WTC11 (cell line): Measurements from ENCODE around the gene SDHAF2. TPM values are rescaled to one million over a fixed set of nuclear protein-coding genes. Genes with fewer than 3 reads are reported as not detected.

Source experiments
- ATF2 ChIP-seq: sonication (generic); formaldehyde crosslinking; IDR thresholded peaks from 2 replicates; pipeline ENCODE4 v1.8.1; 2022; ENCODE audit warnings: low read depth, missing genetic modification reagents, borderline replicate concordance
- CDX4 ChIP-seq: fragments of 250-450 bp; sonication (Bioruptor Pico); IDR thresholded peaks from 2 replicates; pipeline ENCODE4 v1.9.0; 2021; ENCODE audit warnings: moderate library complexity, mild to moderate bottlenecking, inconsistent platforms, borderline replicate concordance
- CREB1 ChIP-seq: sonication (generic); formaldehyde crosslinking; IDR thresholded peaks from 2 replicates; pipeline ENCODE4 v1.8.0; 2023; ENCODE audit warnings: mild to moderate bottlenecking, missing genetic modification reagents
- CTCF ChIP-seq: fragments of 200-600 bp; IDR thresholded peaks from 2 replicates; pipeline ENCODE4 v1.8.0; 2022; ENCODE audit warnings: antibody characterized with exemption
- FOXP1 ChIP-seq: sonication (generic); formaldehyde crosslinking; IDR thresholded peaks from 2 replicates; pipeline ENCODE4 v1.8.0; 2022; ENCODE audit warnings: missing genetic modification reagents, mild to moderate bottlenecking, moderate library complexity, borderline replicate concordance
- GABPB1 ChIP-seq: sonication (generic); formaldehyde crosslinking; IDR thresholded peaks from 2 replicates; pipeline ENCODE4 v1.8.1; 2023; ENCODE audit warnings: mild to moderate bottlenecking, missing genetic modification reagents
- GRHL2 ChIP-seq: fragments of 250-450 bp; sonication (Bioruptor Pico); IDR thresholded peaks from 2 replicates; pipeline ENCODE4 v1.8.0; 2022; ENCODE audit warnings: mild to moderate bottlenecking, moderate library complexity; ENCODE audit not compliant: insufficient replicate concordance, severe bottlenecking
- HMGA2 ChIP-seq: fragments of 250-450 bp; sonication (Bioruptor Pico); IDR thresholded peaks from 2 replicates; pipeline ENCODE4 v1.4.0; 2021; ENCODE audit warnings: mild to moderate bottlenecking, moderate library complexity
- MLX ChIP-seq: sonication (generic); formaldehyde crosslinking; IDR thresholded peaks from 2 replicates; pipeline ENCODE4 v1.8.1; 2023; ENCODE audit warnings: mild to moderate bottlenecking, missing genetic modification reagents, moderate library complexity
- NR3C1 ChIP-seq: sonication (generic); formaldehyde crosslinking; conservative IDR thresholded peaks from 2 replicates; pipeline ENCODE4 v1.8.1; 2023; ENCODE audit warnings: low read depth, mild to moderate bottlenecking, missing genetic modification reagents
- TCF7 ChIP-seq: sonication (generic); formaldehyde crosslinking; IDR thresholded peaks from 2 replicates; pipeline ENCODE4 v1.8.0; 2022; ENCODE audit warnings: mild to moderate bottlenecking, low read depth, missing genetic modification reagents, moderate library complexity
- TEAD4 ChIP-seq: sonication (generic); formaldehyde crosslinking; IDR thresholded peaks from 2 replicates; pipeline ENCODE4 v1.8.0; 2022; ENCODE audit warnings: mild to moderate bottlenecking, missing genetic modification reagents
- ZNF416 ChIP-seq: fragments of 250-450 bp; sonication (Bioruptor Pico); IDR thresholded peaks from 2 replicates; pipeline ENCODE4 v1.9.0; 2021; ENCODE audit warnings: mild to moderate bottlenecking, inconsistent platforms
- total RNA-seq: library from RNA; stranded (reverse); gene quantifications from 3 replicates; pipeline ENCODE4 v1.2.3, GENCODE V29; 2021
- TF ChIP-seq, protein P1 (sequence below): sonication (generic); formaldehyde crosslinking; IDR thresholded peaks from 2 replicates; pipeline ENCODE4 v1.8.1; 2023; ENCODE audit warnings: mild to moderate bottlenecking, moderate library complexity, missing genetic modification reagents
- TF ChIP-seq, protein P2 (sequence below): sonication (generic); formaldehyde crosslinking; IDR thresholded peaks from 2 replicates; pipeline ENCODE4 v1.8.0; 2022; ENCODE audit warnings: mild to moderate bottlenecking, missing genetic modification reagents
- TF ChIP-seq, protein P3 (sequence below): fragments of 250-450 bp; sonication (Bioruptor Pico); IDR thresholded peaks from 2 replicates; pipeline ENCODE4 v1.9.0; 2021; ENCODE audit warnings: mild to moderate bottlenecking
- TF ChIP-seq, protein P4 (sequence below): sonication (generic); formaldehyde crosslinking; IDR thresholded peaks from 2 replicates; pipeline ENCODE4 v1.8.1; 2023; ENCODE audit warnings: mild to moderate bottlenecking, missing genetic modification reagents
- TF ChIP-seq, protein P5 (sequence below): sonication (generic); formaldehyde crosslinking; IDR thresholded peaks from 2 replicates; pipeline ENCODE4 v1.8.0; 2023; ENCODE audit warnings: mild to moderate bottlenecking, missing genetic modification reagents
- TF ChIP-seq, protein P6 (sequence below): fragments of 250-450 bp; sonication (Bioruptor Pico); IDR thresholded peaks from 2 replicates; pipeline ENCODE4 v1.9.0; 2021; ENCODE audit warnings: mild to moderate bottlenecking
- TF ChIP-seq, protein P7 (sequence below): sonication (generic); formaldehyde crosslinking; IDR thresholded peaks from 2 replicates; pipeline ENCODE4 v1.8.1; 2023; ENCODE audit warnings: mild to moderate bottlenecking, missing genetic modification reagents, moderate library complexity

The SDHAF2 gene
- total RNA-seq, 1 experiment from 2014 or later = 36.5 TPM

- TF ChIP-seq, protein P1, sequence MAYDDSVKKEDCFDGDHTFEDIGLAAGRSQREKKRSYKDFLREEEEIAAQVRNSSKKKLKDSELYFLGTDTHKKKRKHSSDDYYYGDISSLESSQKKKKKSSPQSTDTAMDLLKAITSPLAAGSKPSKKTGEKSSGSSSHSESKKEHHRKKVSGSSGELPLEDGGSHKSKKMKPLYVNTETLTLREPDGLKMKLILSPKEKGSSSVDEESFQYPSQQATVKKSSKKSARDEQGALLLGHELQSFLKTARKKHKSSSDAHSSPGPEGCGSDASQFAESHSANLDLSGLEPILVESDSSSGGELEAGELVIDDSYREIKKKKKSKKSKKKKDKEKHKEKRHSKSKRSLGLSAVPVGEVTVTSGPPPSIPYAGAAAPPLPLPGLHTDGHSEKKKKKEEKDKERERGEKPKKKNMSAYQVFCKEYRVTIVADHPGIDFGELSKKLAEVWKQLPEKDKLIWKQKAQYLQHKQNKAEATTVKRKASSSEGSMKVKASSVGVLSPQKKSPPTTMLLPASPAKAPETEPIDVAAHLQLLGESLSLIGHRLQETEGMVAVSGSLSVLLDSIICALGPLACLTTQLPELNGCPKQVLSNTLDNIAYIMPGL (CRISPR knock-in tag) = peak; percentile 93; the same call in 1 of the 2 replicates
- TF ChIP-seq FOXP1 (CRISPR knock-in tag) (peak; percentile 89), CREB1 (CRISPR knock-in tag) (no peak), CTCF (no peak), HMGA2 (CRISPR knock-in tag) (no peak), ATF2 (CRISPR knock-in tag) (0 out of 2 replicates have a peak, but pooled peaks have one; percentile 44), MLX (CRISPR knock-in tag) (0 out of 2 replicates have a peak, but pooled peaks have one; percentile 9), NR3C1 (CRISPR knock-in tag) (0 out of 2 replicates have a peak, but pooled peaks have one; percentile 69), CDX4 (peak; percentile 39; the same call in 1 of the 2 replicates), TCF7 (CRISPR knock-in tag) (peak; percentile 88), TEAD4 (CRISPR knock-in tag) (peak; percentile 38; the same call in 1 of the 2 replicates), ZNF416 (CRISPR knock-in tag) (0 out of 2 replicates have a peak, but pooled peaks have one; percentile 18), GRHL2 (CRISPR knock-in tag) (no peak), GABPB1 (CRISPR knock-in tag) (peak; percentile 90)
- TF ChIP-seq, protein P2, sequence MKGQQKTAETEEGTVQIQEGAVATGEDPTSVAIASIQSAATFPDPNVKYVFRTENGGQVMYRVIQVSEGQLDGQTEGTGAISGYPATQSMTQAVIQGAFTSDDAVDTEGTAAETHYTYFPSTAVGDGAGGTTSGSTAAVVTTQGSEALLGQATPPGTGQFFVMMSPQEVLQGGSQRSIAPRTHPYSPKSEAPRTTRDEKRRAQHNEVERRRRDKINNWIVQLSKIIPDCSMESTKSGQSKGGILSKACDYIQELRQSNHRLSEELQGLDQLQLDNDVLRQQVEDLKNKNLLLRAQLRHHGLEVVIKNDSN = peak; percentile 62; the same call in 1 of the 2 replicates
- TF ChIP-seq, protein P3, sequence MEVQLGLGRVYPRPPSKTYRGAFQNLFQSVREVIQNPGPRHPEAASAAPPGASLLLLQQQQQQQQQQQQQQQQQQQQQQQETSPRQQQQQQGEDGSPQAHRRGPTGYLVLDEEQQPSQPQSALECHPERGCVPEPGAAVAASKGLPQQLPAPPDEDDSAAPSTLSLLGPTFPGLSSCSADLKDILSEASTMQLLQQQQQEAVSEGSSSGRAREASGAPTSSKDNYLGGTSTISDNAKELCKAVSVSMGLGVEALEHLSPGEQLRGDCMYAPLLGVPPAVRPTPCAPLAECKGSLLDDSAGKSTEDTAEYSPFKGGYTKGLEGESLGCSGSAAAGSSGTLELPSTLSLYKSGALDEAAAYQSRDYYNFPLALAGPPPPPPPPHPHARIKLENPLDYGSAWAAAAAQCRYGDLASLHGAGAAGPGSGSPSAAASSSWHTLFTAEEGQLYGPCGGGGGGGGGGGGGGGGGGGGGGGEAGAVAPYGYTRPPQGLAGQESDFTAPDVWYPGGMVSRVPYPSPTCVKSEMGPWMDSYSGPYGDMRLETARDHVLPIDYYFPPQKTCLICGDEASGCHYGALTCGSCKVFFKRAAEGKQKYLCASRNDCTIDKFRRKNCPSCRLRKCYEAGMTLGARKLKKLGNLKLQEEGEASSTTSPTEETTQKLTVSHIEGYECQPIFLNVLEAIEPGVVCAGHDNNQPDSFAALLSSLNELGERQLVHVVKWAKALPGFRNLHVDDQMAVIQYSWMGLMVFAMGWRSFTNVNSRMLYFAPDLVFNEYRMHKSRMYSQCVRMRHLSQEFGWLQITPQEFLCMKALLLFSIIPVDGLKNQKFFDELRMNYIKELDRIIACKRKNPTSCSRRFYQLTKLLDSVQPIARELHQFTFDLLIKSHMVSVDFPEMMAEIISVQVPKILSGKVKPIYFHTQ (CRISPR knock-in tag) = no peak
- TF ChIP-seq, protein P4, sequence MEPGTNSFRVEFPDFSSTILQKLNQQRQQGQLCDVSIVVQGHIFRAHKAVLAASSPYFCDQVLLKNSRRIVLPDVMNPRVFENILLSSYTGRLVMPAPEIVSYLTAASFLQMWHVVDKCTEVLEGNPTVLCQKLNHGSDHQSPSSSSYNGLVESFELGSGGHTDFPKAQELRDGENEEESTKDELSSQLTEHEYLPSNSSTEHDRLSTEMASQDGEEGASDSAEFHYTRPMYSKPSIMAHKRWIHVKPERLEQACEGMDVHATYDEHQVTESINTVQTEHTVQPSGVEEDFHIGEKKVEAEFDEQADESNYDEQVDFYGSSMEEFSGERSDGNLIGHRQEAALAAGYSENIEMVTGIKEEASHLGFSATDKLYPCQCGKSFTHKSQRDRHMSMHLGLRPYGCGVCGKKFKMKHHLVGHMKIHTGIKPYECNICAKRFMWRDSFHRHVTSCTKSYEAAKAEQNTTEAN (CRISPR knock-in tag) = peak; percentile 95
- TF ChIP-seq, protein P5, sequence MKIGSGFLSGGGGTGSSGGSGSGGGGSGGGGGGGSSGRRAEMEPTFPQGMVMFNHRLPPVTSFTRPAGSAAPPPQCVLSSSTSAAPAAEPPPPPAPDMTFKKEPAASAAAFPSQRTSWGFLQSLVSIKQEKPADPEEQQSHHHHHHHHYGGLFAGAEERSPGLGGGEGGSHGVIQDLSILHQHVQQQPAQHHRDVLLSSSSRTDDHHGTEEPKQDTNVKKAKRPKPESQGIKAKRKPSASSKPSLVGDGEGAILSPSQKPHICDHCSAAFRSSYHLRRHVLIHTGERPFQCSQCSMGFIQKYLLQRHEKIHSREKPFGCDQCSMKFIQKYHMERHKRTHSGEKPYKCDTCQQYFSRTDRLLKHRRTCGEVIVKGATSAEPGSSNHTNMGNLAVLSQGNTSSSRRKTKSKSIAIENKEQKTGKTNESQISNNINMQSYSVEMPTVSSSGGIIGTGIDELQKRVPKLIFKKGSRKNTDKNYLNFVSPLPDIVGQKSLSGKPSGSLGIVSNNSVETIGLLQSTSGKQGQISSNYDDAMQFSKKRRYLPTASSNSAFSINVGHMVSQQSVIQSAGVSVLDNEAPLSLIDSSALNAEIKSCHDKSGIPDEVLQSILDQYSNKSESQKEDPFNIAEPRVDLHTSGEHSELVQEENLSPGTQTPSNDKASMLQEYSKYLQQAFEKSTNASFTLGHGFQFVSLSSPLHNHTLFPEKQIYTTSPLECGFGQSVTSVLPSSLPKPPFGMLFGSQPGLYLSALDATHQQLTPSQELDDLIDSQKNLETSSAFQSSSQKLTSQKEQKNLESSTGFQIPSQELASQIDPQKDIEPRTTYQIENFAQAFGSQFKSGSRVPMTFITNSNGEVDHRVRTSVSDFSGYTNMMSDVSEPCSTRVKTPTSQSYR (CRISPR knock-in tag) = no peak
- TF ChIP-seq, protein P6, sequence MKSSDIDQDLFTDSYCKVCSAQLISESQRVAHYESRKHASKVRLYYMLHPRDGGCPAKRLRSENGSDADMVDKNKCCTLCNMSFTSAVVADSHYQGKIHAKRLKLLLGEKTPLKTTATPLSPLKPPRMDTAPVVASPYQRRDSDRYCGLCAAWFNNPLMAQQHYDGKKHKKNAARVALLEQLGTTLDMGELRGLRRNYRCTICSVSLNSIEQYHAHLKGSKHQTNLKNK (CRISPR knock-in tag) = no peak
- TF ChIP-seq, protein P7, sequence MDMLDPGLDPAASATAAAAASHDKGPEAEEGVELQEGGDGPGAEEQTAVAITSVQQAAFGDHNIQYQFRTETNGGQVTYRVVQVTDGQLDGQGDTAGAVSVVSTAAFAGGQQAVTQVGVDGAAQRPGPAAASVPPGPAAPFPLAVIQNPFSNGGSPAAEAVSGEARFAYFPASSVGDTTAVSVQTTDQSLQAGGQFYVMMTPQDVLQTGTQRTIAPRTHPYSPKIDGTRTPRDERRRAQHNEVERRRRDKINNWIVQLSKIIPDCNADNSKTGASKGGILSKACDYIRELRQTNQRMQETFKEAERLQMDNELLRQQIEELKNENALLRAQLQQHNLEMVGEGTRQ = peak; percentile 72
These were observed at the start of gene SDHAF2, which contains the start of gene CPSF7 (continued) for GRCh38 chr11:61429691-61430582.
